GM12864 (cell line): ENCODE measurements around the gene MAGED4.

Experiments
- DNase-seq: peaks from one replicate; pipeline ENCODE4 v3.0.0-alpha.2; 2011; ENCODE audit warnings: low read depth
- H3K4me3 ChIP-seq: 2 replicates; pipeline ENCODE4 v1.5.1; 2011; ENCODE audit warnings: mild to moderate bottlenecking, low read depth, low read length, control low read depth
- TF ChIP-seq, protein P1 (sequence below): IDR thresholded peaks from 2 replicates; pipeline ENCODE4 v1.5.1; 2011; ENCODE audit warnings: low read depth, mild to moderate bottlenecking, moderate library complexity, low read length, control low read depth, inconsistent platforms; ENCODE audit errors: missing control alignments

MAGED4 gene

DNA sequence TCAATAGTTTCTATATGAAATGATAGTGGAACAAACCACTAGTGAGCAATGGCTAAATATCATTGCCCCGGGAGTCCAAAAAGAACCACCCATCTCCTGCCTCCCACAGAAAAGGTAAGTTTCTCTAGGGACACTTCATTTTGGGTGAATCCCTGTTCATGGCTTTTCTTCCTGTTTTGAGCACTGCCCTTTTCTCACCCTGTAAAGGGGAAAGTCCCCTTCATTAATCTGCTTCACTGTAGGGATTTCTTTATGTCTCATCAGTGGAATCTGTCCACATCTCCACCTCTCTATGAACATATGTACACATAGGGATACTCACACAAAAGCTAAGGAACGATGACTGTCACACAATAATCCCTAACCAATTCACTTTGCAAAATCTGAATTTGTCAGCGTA is 28.6 kb downstream of the MAGED4 start:
- no peak overlapping the region for H3K4me3 ChIP-seq
- TF ChIP-seq, protein P1, sequence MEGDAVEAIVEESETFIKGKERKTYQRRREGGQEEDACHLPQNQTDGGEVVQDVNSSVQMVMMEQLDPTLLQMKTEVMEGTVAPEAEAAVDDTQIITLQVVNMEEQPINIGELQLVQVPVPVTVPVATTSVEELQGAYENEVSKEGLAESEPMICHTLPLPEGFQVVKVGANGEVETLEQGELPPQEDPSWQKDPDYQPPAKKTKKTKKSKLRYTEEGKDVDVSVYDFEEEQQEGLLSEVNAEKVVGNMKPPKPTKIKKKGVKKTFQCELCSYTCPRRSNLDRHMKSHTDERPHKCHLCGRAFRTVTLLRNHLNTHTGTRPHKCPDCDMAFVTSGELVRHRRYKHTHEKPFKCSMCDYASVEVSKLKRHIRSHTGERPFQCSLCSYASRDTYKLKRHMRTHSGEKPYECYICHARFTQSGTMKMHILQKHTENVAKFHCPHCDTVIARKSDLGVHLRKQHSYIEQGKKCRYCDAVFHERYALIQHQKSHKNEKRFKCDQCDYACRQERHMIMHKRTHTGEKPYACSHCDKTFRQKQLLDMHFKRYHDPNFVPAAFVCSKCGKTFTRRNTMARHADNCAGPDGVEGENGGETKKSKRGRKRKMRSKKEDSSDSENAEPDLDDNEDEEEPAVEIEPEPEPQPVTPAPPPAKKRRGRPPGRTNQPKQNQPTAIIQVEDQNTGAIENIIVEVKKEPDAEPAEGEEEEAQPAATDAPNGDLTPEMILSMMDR = no peak
- no peak for DNase-seq

GRCh38 chrX:52216541-52216940 is 31.9 kb downstream of the MAGED4 start:
- TF ChIP-seq, protein P1 = no peak
- no peak for DNase-seq
- H3K4me3 ChIP-seq = no peak overlapping the region

DNA sequence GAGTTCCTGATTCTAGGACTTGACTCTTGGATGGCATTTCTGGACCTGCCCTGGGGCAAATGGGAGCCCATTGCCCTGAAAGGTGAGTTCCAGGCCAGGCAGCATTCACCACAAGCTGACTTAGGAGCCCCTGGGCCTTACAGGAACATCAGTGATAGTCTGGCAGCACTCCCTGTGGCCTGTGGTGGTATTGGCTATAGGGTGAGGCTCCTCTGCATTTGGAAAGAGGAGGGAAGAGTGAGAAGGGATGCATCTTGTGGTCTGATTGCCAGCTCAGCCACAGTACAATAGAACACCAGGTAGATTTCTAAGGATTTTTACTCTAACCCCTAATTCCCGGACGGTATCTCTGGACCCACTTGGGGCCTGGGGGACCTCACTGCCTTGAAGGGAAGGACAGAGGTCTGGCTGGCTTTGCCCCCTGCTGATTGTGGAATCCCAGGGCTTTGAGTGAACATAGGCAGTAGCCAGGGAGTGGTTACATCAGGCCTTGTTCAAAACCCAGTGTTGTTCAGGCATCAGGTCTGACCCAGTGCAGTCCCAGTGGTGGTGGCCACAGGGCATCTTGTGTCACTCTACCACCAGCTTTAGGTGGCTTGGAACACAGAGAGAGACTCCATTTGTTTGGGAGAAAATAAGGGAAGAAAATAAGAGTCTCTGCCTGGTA is 32.9 kb downstream of the MAGED4 start:
- TF ChIP-seq, protein P1 = peak; percentile 27
- no peak for DNase-seq
- no peak overlapping the region for H3K4me3 ChIP-seq

DNA sequence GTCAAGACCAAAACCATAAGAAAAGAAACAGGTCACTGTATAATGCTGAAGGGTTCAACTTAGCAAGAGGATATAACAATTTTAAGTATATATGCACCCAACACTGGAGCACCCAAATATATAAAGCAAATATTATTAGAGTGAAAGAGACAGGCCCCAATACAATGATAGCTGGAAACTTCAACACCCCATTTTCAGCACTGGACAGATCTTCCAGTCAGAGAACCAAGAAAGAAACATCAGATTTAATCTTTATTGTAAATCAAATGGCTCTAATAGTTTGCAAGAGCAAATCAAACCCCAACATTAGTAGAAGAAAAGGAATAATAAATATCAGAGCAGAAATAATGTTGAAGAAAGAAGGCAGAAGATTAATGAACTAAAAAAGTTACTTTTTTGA is 36.2 kb downstream of the MAGED4 start:
- DNase-seq = no peak
- TF ChIP-seq, protein P1 = no peak

More for the DNA sequence above, 36.2 kb downstream of the MAGED4 start:
- no peak overlapping the region for H3K4me3 ChIP-seq
